Lower lobe of right lung (tissue), 2 donors: ENCODE measurements around the gene RRAD. TPM values are rescaled to one million over a fixed set of nuclear protein-coding genes. Genes with fewer than 3 reads are reported as not detected.

Experiments
- ATAC-seq, 2 donors: fragments of 200-7000 bp; cut with Tn5 transposase; one replicate each; pipeline ENCODE4 v1.9.1; 2020 to 2022; ENCODE audit warnings: mild to moderate bottlenecking in 2 of 2, moderate library complexity in 2 of 2
- DNase-seq: peaks from one replicate; pipeline ENCODE4 v3.0.0-alpha.2; 2020
- H3K27ac ChIP-seq: fragments of 200-600 bp; one replicate; pipeline ENCODE4 v1.8.0; 2022
- H3K27me3 ChIP-seq: fragments of 200-600 bp; one replicate; pipeline ENCODE4 v1.8.0; 2022; ENCODE audit warnings: low read depth
- H3K36me3 ChIP-seq: fragments of 200-600 bp; one replicate; pipeline ENCODE4 v1.8.0; 2022; ENCODE audit warnings: mild to moderate bottlenecking
- H3K4me1 ChIP-seq: fragments of 200-600 bp; one replicate; pipeline ENCODE4 v1.8.0; 2022
- H3K4me3 ChIP-seq: fragments of 200-600 bp; one replicate; pipeline ENCODE4 v1.8.0; 2022; ENCODE audit warnings: mild to moderate bottlenecking
- H3K9me3 ChIP-seq: fragments of 200-600 bp; one replicate; pipeline ENCODE4 v1.8.0; 2022
- CTCF ChIP-seq: fragments of 200-600 bp; IDR thresholded peaks from one replicate; pipeline ENCODE4 v1.8.0; 2022; ENCODE audit warnings: antibody characterized with exemption, mild to moderate bottlenecking
- intact Hi-C: fragments of 100-400 bp; cut with DNase I; formaldehyde crosslinking; loops from one replicate; pipeline ENCODE4 v1.11.0; 2022
- total RNA-seq: library from RNA; stranded (reverse); fragmentation: NEBNext Ultra II Directional; extraction: Animal tissue kit (Norgen Biotek cat#: 25700); gene quantifications from one replicate; pipeline ENCODE4 v1.2.1, GENCODE V29; 2021
- donor health status: DM: no; HTN: yes; CAD: no; lungs with severe emphysema.

Gene RRAD
- total RNA-seq, 1 donor from 2014 or later: 11.8 TPM

GRCh38 chr16:66923866-66924265 is 1.5 kb downstream of the RRAD start:
- peak overlapping the region; percentile 65 for H3K4me3 ChIP-seq
- peaks cover 6% of the 10 kb centered on the region for H3K36me3 ChIP-seq
- H3K4me1 ChIP-seq: peaks cover 55% of the 10 kb centered on the region
- H3K27ac ChIP-seq: peak overlapping the region; percentile 79
- peaks cover 13% of the 10 kb centered on the region for H3K27me3 ChIP-seq
- ATAC-seq (peak in 1 of 2 donors; percentile 16), DNase-seq (peak; percentile 63)
- no peak for TF ChIP-seq CTCF
- no peaks in the 10 kb centered on the region for H3K9me3 ChIP-seq
- intact Hi-C loops: no loop called here

- Histone ChIP-seq H3K27me3 (peaks cover 13% of the 10 kb centered on the region), H3K4me3 (peak overlapping the region; percentile 65), H3K9me3 (no peaks in the 10 kb centered on the region), H3K27ac (no peak overlapping the region), H3K36me3 (peaks cover 6% of the 10 kb centered on the region), H3K4me1 (peaks cover 53% of the 10 kb centered on the region)
- ATAC-seq: no peak
- TF ChIP-seq CTCF: no peak
- DNase-seq: no peak
- intact Hi-C loops: no loop called here
Measured at GRCh38 chr16:66923247-66923731, 2.0 kb downstream of the RRAD start.

GRCh38 chr16:66921729-66922450 is 3.4 kb downstream of the RRAD start:
- Histone ChIP-seq H3K27me3 (peaks cover 13% of the 10 kb centered on the region), H3K27ac (no peak overlapping the region)
- no peak for TF ChIP-seq CTCF

GRCh38 chr16:66920924-66921680 is 4.2 kb downstream of the RRAD start:
- Histone ChIP-seq H3K36me3 (peaks cover 6% of the 10 kb centered on the region), H3K9me3 (no peaks in the 10 kb centered on the region), H3K27me3 (peaks cover 13% of the 10 kb centered on the region), H3K4me1 (peaks cover 31% of the 10 kb centered on the region), H3K27ac (no peak overlapping the region), H3K4me3 (no peak overlapping the region)
- intact Hi-C loops: no loop called here
- TF ChIP-seq CTCF: no peak
- no peak for ATAC-seq
- DNase-seq: no peak

More at GRCh38 chr16:66921729-66922450, 3.4 kb downstream of the RRAD start:
- peaks cover 6% of the 10 kb centered on the region for H3K36me3 ChIP-seq
- no peak for DNase-seq
- intact Hi-C loops: no loop called here
- ATAC-seq: no peak
- peak overlapping the region; percentile 65 for H3K4me3 ChIP-seq
- H3K9me3 ChIP-seq: no peaks in the 10 kb centered on the region
- peaks cover 39% of the 10 kb centered on the region for H3K4me1 ChIP-seq

GRCh38 chr16:66920299-66920590 is 5.1 kb downstream of the RRAD start:
- Histone ChIP-seq H3K27me3 (peaks cover 13% of the 10 kb centered on the region), H3K4me3 (no peak overlapping the region), H3K9me3 (no peaks in the 10 kb centered on the region), H3K27ac (no peak overlapping the region), H3K36me3 (peaks cover 6% of the 10 kb centered on the region), H3K4me1 (peaks cover 22% of the 10 kb centered on the region)
- no peak for TF ChIP-seq CTCF
- no peak for ATAC-seq
- intact Hi-C loops: no loop called here
- DNase-seq: no peak
